Sciatic nerve (tissue), 2 donors: Measurements from ENCODE around the gene DOCK2. TPM values are rescaled to one million over a fixed set of nuclear protein-coding genes. Genes with fewer than 3 reads are reported as not detected.
A peak's percentile ranks its signal among the peaks of the same experiment; 100 is the strongest.
"Not testable (repeated sequence)": the region's sequence is repeated elsewhere in the genome, so short reads cannot be mapped to it uniquely, and the experiment has no call there.

Experiments used
- ATAC-seq: fragments of 200-7000 bp; cut with Tn5 transposase; one replicate; pipeline ENCODE4 v1.9.1; 2020; ENCODE audit warnings: mild to moderate bottlenecking, moderate library complexity
- DNase-seq: peaks from one replicate; pipeline ENCODE4 v3.0.0-alpha.2; 2020; ENCODE audit warnings: low spot score
- intact Hi-C: fragments of 100-400 bp; cut with DNase I; formaldehyde crosslinking; loops from one replicate; pipeline ENCODE4 v1.14.2; 2022
- total RNA-seq: library from RNA; stranded (reverse); fragmentation: NEBNext Ultra II Directional; extraction: Animal tissue kit (Norgen Biotek cat#: 25700); gene quantifications from one replicate; pipeline ENCODE4 v1.2.1, GENCODE V29; 2021
- donor health status: DM: no; HTN: no; CAD: no.
- donor health status: DM: no; HTN: no; CAD: no.

Gene DOCK2
- total RNA-seq, 1 donor from 2014 or later: 32.9 TPM

- intact Hi-C loops: no loop called here
- DNase-seq: no peak
- no peak for ATAC-seq
Observed at GRCh38 chr5:169740435-169740834, 103.4 kb downstream of the DOCK2 start.

GRCh38 chr5:169742771-169743296 lies 105.8 kb downstream of the DOCK2 start:
- DNase-seq: no peak
- intact Hi-C loops: no loop called here
- peak; percentile 73 for ATAC-seq

- intact Hi-C loops: no loop called here
- DNase-seq (no peak), ATAC-seq (no peak)
Observed at GRCh38 chr5:169744336-169744735, 107.3 kb downstream of the DOCK2 start.

- no peak for ATAC-seq
- DNase-seq: no peak
- intact Hi-C loops: no loop called here
Observed at GRCh38 chr5:169745441-169746146, 108.5 kb downstream of the DOCK2 start.

GRCh38 chr5:169746147-169746694 lies 109.1 kb downstream of the DOCK2 start:
- intact Hi-C loops: no loop called here
- ATAC-seq (no peak), DNase-seq (no peak)

- intact Hi-C loops: no loop called here
- ATAC-seq: no peak
- no peak for DNase-seq
Observed at GRCh38 chr5:169748174-169748573, 111.1 kb downstream of the DOCK2 start.

- intact Hi-C loops: no loop called here
- no peak for DNase-seq
- no peak for ATAC-seq
Observed at GRCh38 chr5:169749295-169749694, 112.2 kb downstream of the DOCK2 start.

- ATAC-seq (no peak), DNase-seq (no peak)
- intact Hi-C loops: no loop called here
Observed at GRCh38 chr5:169751490-169751889, 114.4 kb downstream of the DOCK2 start.

GRCh38 chr5:169752566-169752965 lies 115.5 kb downstream of the DOCK2 start:
- ATAC-seq, intact Hi-C loops, DNase-seq: not testable (repeated sequence)

- ATAC-seq: peak; percentile 64
- DNase-seq: no peak
- intact Hi-C loops: loop anchor here (1.0 kb wide), 1 partner anchor 20 kb away; no protein-coding TSS in a partner anchor
Observed at GRCh38 chr5:169753795-169754194, 116.7 kb downstream of the DOCK2 start.

GRCh38 chr5:169754737-169755136 lies 117.7 kb downstream of the DOCK2 start:
- ATAC-seq: no peak
- no peak for DNase-seq
- intact Hi-C loops: loop anchor here (1.0 kb wide), 1 partner anchor 21 kb away; no protein-coding TSS in a partner anchor

- no peak for ATAC-seq
- DNase-seq: no peak
- intact Hi-C loops: no loop called here
Observed at GRCh38 chr5:169756071-169756765, 119.1 kb downstream of the DOCK2 start.

GRCh38 chr5:169757016-169757415 lies 119.9 kb downstream of the DOCK2 start:
- intact Hi-C loops: no loop called here
- DNase-seq (no peak), ATAC-seq (no peak)

GRCh38 chr5:169758886-169759285 lies 121.8 kb downstream of the DOCK2 start:
- no peak for ATAC-seq
- intact Hi-C loops: no loop called here
- DNase-seq: no peak

GRCh38 chr5:169760229-169760628 lies 123.2 kb downstream of the DOCK2 start:
- intact Hi-C loops: no loop called here
- ATAC-seq (no peak), DNase-seq (no peak)

- ATAC-seq (no peak), DNase-seq (no peak)
- intact Hi-C loops: no loop called here
Observed at GRCh38 chr5:169762338-169763095, 125.4 kb downstream of the DOCK2 start.

GRCh38 chr5:169763376-169764017 lies 126.4 kb downstream of the DOCK2 start:
- intact Hi-C loops: no loop called here
- no peak for ATAC-seq
- no peak for DNase-seq

GRCh38 chr5:169764018-169764378 lies 126.9 kb downstream of the DOCK2 start:
- DNase-seq (no peak), ATAC-seq (no peak)
- intact Hi-C loops: no loop called here
